ENCODE results near the gene IL17RE. TPM values are rescaled to one million over a fixed set of nuclear protein-coding genes. Genes with fewer than 3 reads are reported as not detected.

Gene IL17RE
- total RNA-seq, 4 donors from 2014 or later = 71.1 to 117 (median 81.1) TPM

GRCh38 chr3:9886328-9886727 is 16.3 kb upstream of the IL17RE start:
- intact Hi-C loops (cut with DNase I; ENCODE audit: low total_unique reads) = no loop called here
- no peak for DNase-seq (ENCODE audit: low spot score in 2 of 2)
- TF ChIP-seq CTCF (IDR thresholded peaks at IDR 0.05) = no peak
- TF ChIP-seq POLR2A (IDR thresholded peaks at IDR 0.05) = no peak
- H3K4me3 ChIP-seq (ENCODE audit: low read depth, poor library complexity, severe bottlenecking) = no peak overlapping the region

DNA sequence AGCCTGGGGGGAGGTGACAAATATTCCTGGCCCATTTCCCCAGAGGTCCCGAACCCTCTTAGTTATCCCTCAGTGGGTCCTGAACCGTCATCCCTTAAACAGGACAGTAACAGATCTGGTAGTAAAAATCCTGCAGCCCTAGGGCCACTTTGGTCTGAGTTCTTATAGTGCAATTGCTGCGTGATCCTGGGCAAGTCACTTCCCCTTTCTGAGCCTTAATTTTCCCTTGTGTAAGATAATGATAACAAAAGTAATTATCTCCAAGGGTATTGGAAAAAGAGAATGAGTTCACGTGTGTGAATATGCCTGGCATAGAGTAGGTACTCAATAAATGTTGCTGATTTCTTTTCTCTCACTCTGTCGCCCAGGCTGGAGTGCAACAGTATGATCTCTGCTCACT is 15.2 kb upstream of the IL17RE start:
- no peak overlapping the region for H3K4me3 ChIP-seq (ENCODE audit: low read depth, poor library complexity, severe bottlenecking)
- DNase-seq (ENCODE audit: low spot score in 2 of 2) = no peak
- intact Hi-C loops (cut with DNase I; ENCODE audit: low total_unique reads) = no loop called here
- WGBS, 2 donors = 86 to 91% methylated on average over 5 of the region's 5 CpGs
- no peak for TF ChIP-seq CTCF (IDR thresholded peaks at IDR 0.05)
- TF ChIP-seq POLR2A (IDR thresholded peaks at IDR 0.05) = no peak

DNA sequence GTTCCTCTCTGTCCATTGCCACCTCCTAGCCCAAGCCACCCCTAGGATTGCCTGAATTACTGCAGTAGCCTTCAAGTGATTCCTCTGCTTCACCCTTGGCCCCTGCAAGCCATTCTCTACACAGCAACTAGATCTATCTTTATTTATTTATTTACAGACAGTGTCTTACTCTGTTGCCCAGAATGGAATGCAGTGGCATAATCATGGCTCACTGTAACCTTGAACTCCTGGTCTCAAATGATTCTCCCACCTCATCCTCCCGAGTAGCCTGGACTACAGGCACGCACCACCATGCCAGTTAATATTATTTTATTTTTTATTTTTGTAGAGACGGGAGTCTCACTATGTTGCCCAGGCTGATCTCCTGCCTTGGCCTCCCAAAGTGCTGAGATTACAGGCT is 14.1 kb upstream of the IL17RE start:
- intact Hi-C loops (cut with DNase I; ENCODE audit: low total_unique reads) = no loop called here
- TF ChIP-seq CTCF (IDR thresholded peaks at IDR 0.05) (no peak), POLR2A (IDR thresholded peaks at IDR 0.05) (no peak)
- WGBS, 2 donors = 85 to 93% methylated on average over 3 of the region's 3 CpGs
- DNase-seq (ENCODE audit: low spot score in 2 of 2) = no peak
- no peak overlapping the region for H3K4me3 ChIP-seq (ENCODE audit: low read depth, poor library complexity, severe bottlenecking)

DNA sequence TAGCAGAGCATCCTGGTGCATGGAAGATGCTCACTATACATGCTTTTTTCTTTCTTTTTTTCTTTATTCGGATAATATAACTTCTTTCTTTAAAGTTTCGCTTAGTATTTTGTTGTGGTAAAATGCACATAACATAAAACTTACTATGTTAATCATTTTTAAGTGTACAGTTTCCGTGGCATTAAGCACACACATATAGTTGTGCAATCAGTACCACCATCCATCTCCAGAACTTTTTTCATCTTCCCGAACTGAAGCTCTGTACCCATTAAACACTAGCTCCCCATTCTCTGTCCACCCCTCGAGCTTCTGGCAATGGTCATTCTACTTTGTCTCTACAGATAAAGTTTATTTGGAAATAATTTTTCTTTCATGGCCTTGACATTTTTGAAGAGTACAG is 13.2 kb upstream of the IL17RE start:
- no peak for DNase-seq (ENCODE audit: low spot score in 2 of 2)
- no peak overlapping the region for H3K4me3 ChIP-seq (ENCODE audit: low read depth, poor library complexity, severe bottlenecking)
- 83 to 87% methylated on average over 5 of the region's 5 CpGs for WGBS, 2 donors
- intact Hi-C loops (cut with DNase I; ENCODE audit: low total_unique reads) = no loop called here
- TF ChIP-seq CTCF (IDR thresholded peaks at IDR 0.05) (no peak), POLR2A (IDR thresholded peaks at IDR 0.05) (no peak)

DNA sequence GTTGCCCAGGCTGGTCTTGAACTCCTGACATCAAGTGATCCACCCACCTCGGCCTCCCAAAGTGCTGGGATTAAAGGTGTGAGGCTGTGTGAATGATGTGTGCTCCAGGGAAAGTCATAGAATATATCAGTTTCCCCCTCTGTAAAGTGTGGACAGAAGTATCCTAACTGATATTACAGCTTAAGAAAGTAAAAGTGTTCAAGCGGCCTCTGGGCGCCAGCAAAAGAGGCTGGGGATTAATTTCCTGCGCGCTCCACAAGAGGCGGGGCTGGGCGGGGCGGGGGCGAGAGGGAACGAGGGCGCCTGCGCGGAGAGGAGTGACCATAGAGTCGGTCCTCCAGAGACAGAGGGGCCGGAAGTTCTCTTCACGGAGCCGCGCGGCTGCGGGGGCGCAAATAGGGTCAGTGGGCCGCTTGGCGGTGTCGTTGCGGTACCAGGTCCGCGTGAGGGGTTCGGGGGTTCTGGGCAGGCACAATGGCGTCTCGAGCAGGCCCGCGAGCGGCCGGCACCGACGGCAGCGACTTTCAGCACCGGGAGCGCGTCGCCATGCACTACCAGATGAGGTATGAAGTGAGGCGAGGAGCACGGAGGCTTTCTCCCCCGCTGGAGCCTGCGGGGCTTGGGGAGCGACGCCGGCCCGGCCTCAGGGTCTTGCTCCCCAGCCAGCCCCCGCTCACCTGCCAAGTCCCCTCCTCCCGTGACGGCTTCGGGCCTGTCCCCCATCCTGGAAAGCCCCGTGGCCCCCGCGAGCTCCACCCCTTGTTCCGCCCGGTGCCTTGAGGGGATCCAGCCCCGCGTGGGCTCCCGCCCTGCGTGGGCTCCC is 12.2 kb upstream of the IL17RE start, which contains the start of gene JAGN1:
TSS of gene JAGN1 (plus strand) at position 362 of the 823 bp plus-strand sequence. CDS start at position 475, 113 bp downstream.
- DNase-seq (ENCODE audit: low spot score in 2 of 2) = peak; percentile 86 to 97
- peak within 1 kb of the TSS; percentile 92 for H3K4me3 ChIP-seq (ENCODE audit: low read depth, poor library complexity, severe bottlenecking)
- intact Hi-C loops (cut with DNase I; ENCODE audit: low total_unique reads) = no loop called here
- WGBS, 2 donors = 0 to 1% methylated on average over 34 to 40 of the region's 62 CpGs
- peak in 1 of 2 donors; percentile 25 for TF ChIP-seq POLR2A (IDR thresholded peaks at IDR 0.05)
- no peak for TF ChIP-seq CTCF (IDR thresholded peaks at IDR 0.05)

All from lower leg skin (tissue), 4 donors.